HG02642 (cell line): Measurements from ENCODE around the gene GTPBP3.
A peak's percentile ranks its signal among the peaks of the same experiment; 100 is the strongest.

Source experiments
- ATAC-seq: cut with Tn5 transposase; IDR thresholded peaks from one replicate; pipeline ENCODE4 v1.9.1; 2021; ENCODE audit warnings: mild to moderate bottlenecking; ENCODE audit not compliant: unreplicated experiment, poor library complexity

GTPBP3 gene

GRCh38 chr19:17376935-17377600, 39.7 kb downstream of the GTPBP3 start, which contains the start of gene PLVAP:
PLVAP (minus strand) TSS chr19:17377342; CDS start chr19:17377288, 54 bp downstream.
- no peak for ATAC-seq

GRCh38 chr19:17378271-17378670, 40.9 kb downstream of the GTPBP3 start:
- no peak for ATAC-seq

GRCh38 chr19:17379221-17379631, 41.9 kb downstream of the GTPBP3 start:
- no peak for ATAC-seq

- no peak for ATAC-seq
Observed at GRCh38 chr19:17380426-17381138, 43.2 kb downstream of the GTPBP3 start.

DNA sequence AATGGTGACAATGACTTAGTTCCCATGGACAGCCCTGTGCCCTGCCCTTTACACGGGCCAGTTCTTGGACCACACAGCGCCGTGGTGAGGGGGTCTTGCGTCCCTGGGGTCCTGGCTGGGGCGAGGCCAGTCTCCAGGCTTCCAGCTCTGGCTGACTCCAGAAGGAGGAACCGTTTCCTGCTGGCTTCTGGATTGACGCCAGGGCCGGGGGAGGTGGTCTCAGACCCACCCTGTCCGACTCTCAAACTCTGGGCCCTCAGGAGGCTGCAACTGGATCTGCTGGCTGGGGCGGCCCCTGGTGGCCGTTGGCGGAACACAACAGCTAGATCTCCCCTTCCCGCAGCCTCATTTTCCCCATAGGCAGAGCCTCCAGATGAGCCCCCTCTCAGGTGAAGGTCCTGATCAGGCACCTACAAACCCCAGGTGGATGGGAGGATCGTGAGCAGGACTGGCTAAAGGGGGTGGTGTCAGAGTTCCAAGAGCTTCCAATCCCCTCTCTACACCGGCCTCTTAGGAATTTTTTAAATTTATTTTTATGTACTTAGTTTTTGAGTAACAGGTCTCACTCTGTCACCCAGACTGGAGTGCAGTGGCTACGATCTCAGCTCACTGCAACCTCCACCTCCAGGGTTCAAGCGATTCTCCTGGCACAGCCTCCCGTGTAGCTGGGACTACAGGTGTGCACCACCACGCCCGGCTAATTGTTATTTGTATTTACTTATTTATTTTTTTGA, 48.7 kb downstream of the GTPBP3 start:
- no peak for ATAC-seq

- no peak for ATAC-seq
Observed at GRCh38 chr19:17389288-17389687, 51.9 kb downstream of the GTPBP3 start.

GRCh38 chr19:17389957-17390664, 52.8 kb downstream of the GTPBP3 start:
- no peak for ATAC-seq

- peak; percentile 88 for ATAC-seq
Observed at GRCh38 chr19:17390665-17391370, 53.5 kb downstream of the GTPBP3 start.

DNA sequence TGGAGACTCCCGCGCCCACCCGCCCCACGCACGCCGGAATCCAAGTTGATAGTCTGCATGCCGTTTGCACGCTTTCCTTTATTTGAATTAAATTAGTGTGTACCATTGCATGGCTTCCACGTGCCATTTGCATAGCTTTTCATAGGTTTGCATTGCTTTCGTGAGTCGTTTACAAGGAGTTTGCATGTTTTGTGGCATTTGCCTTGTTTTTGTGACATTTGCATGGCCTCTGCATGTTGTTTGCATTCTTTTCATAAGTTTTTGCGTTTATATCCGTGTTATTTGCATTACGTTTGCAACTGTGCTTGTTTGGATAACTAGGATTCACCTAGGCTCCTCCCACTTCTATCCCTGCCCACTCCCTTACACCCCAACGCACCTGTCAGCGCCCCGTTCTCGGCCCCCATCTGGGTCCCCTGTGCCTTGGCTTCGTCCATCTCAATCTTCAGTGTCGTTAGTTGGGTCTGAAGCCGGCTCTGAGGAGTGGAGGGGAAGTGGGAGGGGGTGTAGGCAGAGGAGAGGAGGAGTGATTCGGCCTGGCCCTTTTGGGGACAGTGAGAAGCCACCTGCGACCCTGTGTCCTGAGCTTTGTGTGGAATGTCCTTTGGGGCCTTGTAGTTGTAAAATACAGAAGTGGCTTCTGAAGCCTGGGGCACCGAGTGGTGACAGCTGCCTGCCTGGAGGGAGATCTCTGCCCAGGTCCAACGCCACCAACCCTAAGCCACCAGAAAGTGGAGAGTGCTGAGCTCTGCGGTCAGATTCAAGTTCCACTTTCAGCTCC, 54.2 kb downstream of the GTPBP3 start:
- no peak for ATAC-seq
